GM12891 (cell line): ENCODE results near the gene DOC2B.
"Not testable (repeated sequence)": the region's sequence is repeated elsewhere in the genome, so short reads cannot be mapped to it uniquely, and the experiment has no call there.

ENCODE experiments used
- DNase-seq: peaks from one replicate; pipeline ENCODE4 v3.0.0; 2011; ENCODE audit warnings: low spot score; ENCODE audit not compliant: insufficient read length
- FAIRE-seq: peaks from 2 replicates; lab custom pipeline; 2011; peaks lifted over from hg19 to GRCh38; lab: Jason Lieb, UNC

The DOC2B gene

DNA sequence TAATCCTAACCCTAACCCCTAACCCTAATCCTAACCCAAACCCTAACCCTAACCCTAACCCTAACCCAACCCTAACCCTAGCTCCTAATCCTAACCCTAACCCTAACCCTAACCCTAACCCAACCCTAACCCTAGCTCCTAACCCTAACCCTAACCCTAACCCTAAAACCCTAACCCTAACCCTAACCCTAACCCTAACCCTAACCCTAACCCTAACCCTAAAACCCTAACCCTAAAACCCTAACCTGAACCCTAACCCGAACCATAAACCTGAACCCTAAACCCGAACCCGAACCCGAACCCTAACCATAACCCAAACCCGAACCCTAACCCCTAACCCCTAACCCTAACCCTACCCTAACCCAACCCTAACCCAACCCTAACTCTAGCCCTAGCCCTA is 68.3 kb downstream of the DOC2B start:
- DNase-seq, FAIRE-seq: not testable (repeated sequence)
